Upper lobe of left lung (tissue), 6 donors: Measurements from ENCODE around the gene TPST2. TPM values are rescaled to one million over a fixed set of nuclear protein-coding genes. Genes with fewer than 3 reads are reported as not detected.

Experiments
- ATAC-seq, 2 donors: fragments of 200-7000 bp; cut with Tn5 transposase; one replicate each; pipeline ENCODE4 v1.9.1; 2022; ENCODE audit warnings: mild to moderate bottlenecking in 2 of 2, moderate library complexity in 2 of 2; ENCODE audit not compliant: low FRiP score in 2 of 2
- DNase-seq, 2 donors: peaks; one replicate each; pipeline ENCODE4 v3.0.0-alpha.2; 2019 to 2020
- H3K27ac ChIP-seq, 4 donors: fragments of 200-600 bp; sonication (generic); one replicate each; pipeline ENCODE4 v1.5.1; 2016 to 2019
- H3K27me3 ChIP-seq, 4 donors: fragments of 200-600 bp; sonication (generic); one replicate each; pipeline ENCODE4 v1.5.1; 2017 to 2019
- H3K36me3 ChIP-seq, 4 donors: fragments of 200-600 bp; sonication (generic); one replicate each; pipeline ENCODE4 v1.5.1; 2016 to 2019
- H3K4me1 ChIP-seq, 4 donors: fragments of 200-600 bp; sonication (generic); one replicate each; pipeline ENCODE4 v1.5.1; 2018 to 2019
- H3K4me3 ChIP-seq, 4 donors: fragments of 200-600 bp; sonication (generic); one replicate each; pipeline ENCODE4 v1.5.1; 2017 to 2019; ENCODE audit warnings: mild to moderate bottlenecking in 2 of 4, moderate library complexity in 1 of 4
- H3K9me3 ChIP-seq, 4 donors: fragments of 200-600 bp; sonication (generic); one replicate each; pipeline ENCODE4 v1.5.1; 2018 to 2019
- EP300 ChIP-seq, 4 donors: sonication (generic); formaldehyde crosslinking; IDR thresholded peaks; one replicate each; pipeline ENCODE4 v1.5.1; 2017; ENCODE audit warnings: antibody characterized with exemption in 4 of 4, control low read depth in 2 of 4
- POLR2A ChIP-seq, 4 donors: fragments of 450-650 bp; IDR thresholded peaks; one replicate each; pipeline ENCODE4 v1.5.1; 2016 to 2017; ENCODE audit warnings: antibody characterized with exemption in 4 of 4, mild to moderate bottlenecking in 2 of 4
- POLR2AphosphoS5 ChIP-seq, 2 donors: sonication (generic); formaldehyde crosslinking; IDR thresholded peaks; one replicate each; pipeline ENCODE4 v1.5.1; 2017; ENCODE audit warnings: antibody characterized with exemption in 2 of 2
- WGBS, 2 donors: methylation state at CpG; one replicate each; pipeline ENCODE4 v1.1.5; 2017 to 2018; 5-methylcytosine and 5-hydroxymethylcytosine counted together
- total RNA-seq, 6 donors: library from RNA; depleted of rRNA in 4 of 6; stranded (reverse); fragments of >200 nt in 4 of 6; gene quantifications; one replicate each; pipeline versions ENCODE4 v1.1.0 to v1.2.1, GENCODE V29; 2016 to 2021
- TF ChIP-seq, protein P1 (sequence below), 6 experiments: fragments of 450-650 bp in 4 of 6; fragments of 200-600 bp in 2 of 6; sonication (generic) in 2 of 6; IDR thresholded peaks; one replicate each; pipeline ENCODE4 v1.5.1; 2016 to 2019; ENCODE audit warnings: antibody characterized with exemption in 6 of 6
- donor health status: DM: no; HTN: no; CAD: no; lungs with moderate emphysema.
- donor health status: DM: no; HTN: yes; CAD: no; lungs with severe emphysema.

TPST2 gene
- total RNA-seq, 6 donors from 2014 or later, result 50.5 to 253 (median 95.8) TPM

DNA sequence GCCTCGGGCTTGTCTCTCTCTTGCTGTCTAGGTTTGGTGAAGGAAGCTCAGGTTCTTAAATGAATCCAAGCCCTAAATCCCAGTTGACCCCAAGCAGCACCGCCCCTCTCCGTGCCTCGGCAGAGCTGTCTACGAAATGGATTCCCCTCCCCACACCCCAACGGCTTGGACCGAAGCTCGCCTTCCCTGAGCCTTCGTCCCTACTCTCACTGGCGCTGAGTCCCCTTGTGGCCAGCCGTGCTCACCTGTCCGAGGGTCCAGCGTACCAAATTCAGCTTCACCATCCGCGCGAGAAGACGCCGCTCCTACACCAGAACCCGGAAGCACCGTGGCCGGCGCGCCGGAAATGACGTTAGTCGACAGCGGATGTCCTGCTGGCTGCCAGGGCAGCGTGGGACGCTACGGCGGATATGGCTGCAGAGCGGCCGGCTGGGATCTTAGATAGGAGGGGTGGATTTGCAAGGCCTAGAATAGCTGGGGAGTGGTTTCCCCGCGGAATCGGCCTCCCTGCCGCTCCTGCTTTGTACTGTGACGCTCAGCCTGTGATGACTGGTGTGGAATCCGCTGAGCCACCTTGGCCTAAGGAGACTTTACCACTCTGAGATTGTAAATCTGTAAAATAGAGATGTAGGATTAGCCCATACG lies 77.7 kb downstream of the TPST2 start, which contains the start of gene TFIP11:
Gene TFIP11 (minus strand): TSS at position 325 of the 645 bp plus-strand sequence. CDS start 2,201 bp downstream, outside the sequence.
- Histone ChIP-seq H3K4me1 (peaks cover 18 to 32% (median 19%) of the 10 kb centered on the region in 4 donors), H3K27me3 (no peaks in the 10 kb centered on the region), H3K9me3 (no peaks in the 10 kb centered on the region), H3K27ac (peak within 1 kb of the TSS; percentile 75 to 87 (median 85)), H3K4me3 (peak within 1 kb of the TSS; percentile 74 to 95 (median 84)), H3K36me3 (peaks cover 8 to 32% (median 27%) of the 10 kb centered on the region in 4 donors)
- DNase-seq (peak; percentile 96 to 99), ATAC-seq (peak; percentile 95 to 99)
- TF ChIP-seq EP300 (IDR thresholded peaks at IDR 0.05) (peak in 1 of 4 donors; percentile 86), POLR2AphosphoS5 (IDR thresholded peaks at IDR 0.05) (peak; percentile 97 to 98), POLR2A (IDR thresholded peaks at IDR 0.05) (peak in 3 of 4 donors; percentile 34 to 81 (median 39))
- TF ChIP-seq, protein P1, sequence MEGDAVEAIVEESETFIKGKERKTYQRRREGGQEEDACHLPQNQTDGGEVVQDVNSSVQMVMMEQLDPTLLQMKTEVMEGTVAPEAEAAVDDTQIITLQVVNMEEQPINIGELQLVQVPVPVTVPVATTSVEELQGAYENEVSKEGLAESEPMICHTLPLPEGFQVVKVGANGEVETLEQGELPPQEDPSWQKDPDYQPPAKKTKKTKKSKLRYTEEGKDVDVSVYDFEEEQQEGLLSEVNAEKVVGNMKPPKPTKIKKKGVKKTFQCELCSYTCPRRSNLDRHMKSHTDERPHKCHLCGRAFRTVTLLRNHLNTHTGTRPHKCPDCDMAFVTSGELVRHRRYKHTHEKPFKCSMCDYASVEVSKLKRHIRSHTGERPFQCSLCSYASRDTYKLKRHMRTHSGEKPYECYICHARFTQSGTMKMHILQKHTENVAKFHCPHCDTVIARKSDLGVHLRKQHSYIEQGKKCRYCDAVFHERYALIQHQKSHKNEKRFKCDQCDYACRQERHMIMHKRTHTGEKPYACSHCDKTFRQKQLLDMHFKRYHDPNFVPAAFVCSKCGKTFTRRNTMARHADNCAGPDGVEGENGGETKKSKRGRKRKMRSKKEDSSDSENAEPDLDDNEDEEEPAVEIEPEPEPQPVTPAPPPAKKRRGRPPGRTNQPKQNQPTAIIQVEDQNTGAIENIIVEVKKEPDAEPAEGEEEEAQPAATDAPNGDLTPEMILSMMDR (IDR thresholded peaks at IDR 0.05), result peak in 4 of 6 experiments; percentile 14 to 34 (median 30)
- 0% methylated on average over 25 to 39 of the region's 40 CpGs for WGBS, 2 donors

DNA sequence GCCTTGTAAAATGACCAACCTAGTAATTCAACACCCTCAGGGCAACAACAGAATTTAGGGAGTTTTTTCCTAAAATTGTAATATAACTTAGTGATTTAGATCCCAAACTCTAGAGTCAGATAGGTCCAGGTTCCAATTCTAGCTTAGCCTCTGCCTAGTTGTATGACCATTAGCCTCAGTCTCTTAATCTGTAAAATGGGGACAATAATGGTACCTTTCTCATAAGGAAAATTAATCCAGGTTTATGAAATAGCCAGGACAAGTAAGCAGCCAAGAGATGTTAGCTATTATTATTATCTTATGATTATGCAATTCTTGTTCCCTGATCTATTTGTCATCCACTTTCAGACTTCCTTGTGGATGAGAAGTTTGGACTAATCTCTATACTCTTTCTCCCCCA lies 81.8 kb downstream of the TPST2 start:
- no peaks in the 10 kb centered on the region for H3K27me3 ChIP-seq
- H3K36me3 ChIP-seq, result peaks cover 36 to 74% (median 65%) of the 10 kb centered on the region in 4 donors
- TF ChIP-seq, protein P1 (IDR thresholded peaks at IDR 0.05), result no peak
- TF ChIP-seq POLR2A (IDR thresholded peaks at IDR 0.05) (no peak), POLR2AphosphoS5 (IDR thresholded peaks at IDR 0.05) (no peak), EP300 (IDR thresholded peaks at IDR 0.05) (no peak)
- ATAC-seq, result no peak
- H3K9me3 ChIP-seq, result no peaks in the 10 kb centered on the region
- H3K4me3 ChIP-seq, result no peak overlapping the region
- peaks cover 20 to 34% (median 22%) of the 10 kb centered on the region in 4 donors for H3K4me1 ChIP-seq
- no peak for DNase-seq
- H3K27ac ChIP-seq, result no peak overlapping the region

GRCh38 chr22:26503758-26504157 lies 86.2 kb downstream of the TPST2 start:
- TF ChIP-seq POLR2AphosphoS5 (IDR thresholded peaks at IDR 0.05) (no peak), EP300 (IDR thresholded peaks at IDR 0.05) (no peak), POLR2A (IDR thresholded peaks at IDR 0.05) (no peak)
- TF ChIP-seq, protein P1 (IDR thresholded peaks at IDR 0.05), result no peak
- peak overlapping the region in 2 of 4 donors; percentile 16 to 23 for H3K27ac ChIP-seq
- no peak overlapping the region for H3K4me3 ChIP-seq
- WGBS, 2 donors, result 78 to 89% methylated on average over 1 of the region's 1 CpG
- H3K27me3 ChIP-seq, result no peaks in the 10 kb centered on the region
- H3K4me1 ChIP-seq, result peaks cover 4 to 18% (median 9%) of the 10 kb centered on the region in 4 donors
- DNase-seq, result no peak
- H3K36me3 ChIP-seq, result peaks cover 49 to 100% (median 94%) of the 10 kb centered on the region in 4 donors
- ATAC-seq, result no peak
- H3K9me3 ChIP-seq, result no peaks in the 10 kb centered on the region

DNA sequence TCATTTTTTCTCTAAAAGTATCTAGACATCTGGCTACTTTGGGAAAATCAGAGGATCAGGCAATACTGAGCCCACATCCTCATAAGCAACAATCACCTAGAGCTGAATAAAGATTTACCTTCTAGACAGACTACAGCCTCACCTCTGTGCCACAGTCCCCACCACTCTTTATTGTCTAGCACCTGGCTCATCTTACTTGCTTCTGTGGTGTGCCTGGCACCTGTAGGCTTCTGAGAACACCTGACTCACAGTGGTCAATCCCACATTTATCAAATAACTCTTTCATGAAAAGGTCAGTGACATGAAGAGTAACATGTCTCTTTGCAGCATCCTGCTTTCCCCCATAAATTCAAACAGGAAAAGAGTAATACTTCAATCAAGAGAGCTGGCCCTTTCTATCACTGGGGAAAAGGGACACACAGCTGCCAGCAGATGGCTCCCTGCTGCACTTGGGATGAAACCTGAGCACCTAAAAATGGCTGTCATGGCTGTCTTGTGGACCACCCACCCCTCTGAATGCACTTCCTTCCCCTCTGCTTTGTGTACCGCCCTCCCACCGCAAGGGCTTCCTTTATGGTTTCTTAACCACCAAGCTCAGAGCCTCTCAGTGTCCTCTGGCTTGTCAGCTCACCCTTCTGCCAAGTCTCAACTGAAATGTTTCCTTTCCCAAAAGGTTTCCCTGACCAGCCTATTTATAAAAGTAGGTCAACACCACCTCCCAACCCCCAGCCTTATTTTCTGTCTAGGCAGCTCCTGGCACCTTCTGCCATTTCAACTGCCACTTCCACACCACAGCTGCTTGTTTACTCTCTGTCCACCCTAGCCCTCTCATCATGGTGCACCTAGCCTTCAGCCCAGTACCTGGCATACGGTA lies 87.0 kb downstream of the TPST2 start:
- Histone ChIP-seq H3K27ac (peak overlapping the region in 3 of 4 donors; percentile 16 to 61 (median 23)), H3K4me3 (no peak overlapping the region), H3K4me1 (peaks cover 4 to 18% (median 9%) of the 10 kb centered on the region in 4 donors), H3K27me3 (no peaks in the 10 kb centered on the region), H3K36me3 (peaks cover 53 to 100% (median 93%) of the 10 kb centered on the region in 4 donors), H3K9me3 (no peaks in the 10 kb centered on the region)
- TF ChIP-seq, protein P1 (IDR thresholded peaks at IDR 0.05), result peak in 5 of 6 experiments; percentile 17 to 52 (median 33)
- TF ChIP-seq EP300 (IDR thresholded peaks at IDR 0.05), result no peak
- no peak for TF ChIP-seq POLR2A (IDR thresholded peaks at IDR 0.05)
- peak in 1 of 2 donors; percentile 12 for TF ChIP-seq POLR2AphosphoS5 (IDR thresholded peaks at IDR 0.05)
- DNase-seq (peak in 1 of 2 donors; percentile 50), ATAC-seq (peak in 1 of 2 donors; percentile 22)
- 21 to 33% methylated on average over 3 of the region's 3 CpGs for WGBS, 2 donors
